ENCODE results near the gene EEA1.
A peak's percentile ranks its signal among the peaks of the same experiment; 100 is the strongest.

DNA sequence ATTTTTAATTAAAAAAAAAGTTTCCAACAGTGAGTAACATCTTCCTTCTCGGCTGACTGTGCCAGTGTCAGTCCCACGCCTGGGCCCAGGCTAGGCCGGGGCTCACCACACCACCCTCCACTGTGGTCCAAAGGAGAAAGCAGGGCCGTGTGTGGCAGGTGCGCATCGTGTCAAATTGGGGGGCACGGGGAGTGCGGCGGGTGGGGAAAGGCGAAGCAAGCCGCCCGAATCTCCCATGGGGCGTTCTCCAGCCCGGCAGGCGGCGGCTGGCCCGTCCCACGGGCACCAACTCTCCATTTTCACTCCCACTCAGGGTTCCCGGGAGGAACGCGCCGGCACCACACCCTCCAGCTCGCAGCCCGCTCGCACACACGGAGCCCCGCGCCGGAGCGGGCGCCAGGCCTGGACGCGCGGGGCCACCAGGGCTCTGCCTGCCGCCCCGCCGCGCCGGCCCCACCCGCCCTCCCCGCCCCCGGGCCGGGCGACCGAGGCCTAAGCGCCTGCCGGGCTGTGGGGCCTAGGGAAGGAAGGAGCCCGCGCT is 604 bp downstream of the EEA1 start:
- TF ChIP-seq, protein P1, sequence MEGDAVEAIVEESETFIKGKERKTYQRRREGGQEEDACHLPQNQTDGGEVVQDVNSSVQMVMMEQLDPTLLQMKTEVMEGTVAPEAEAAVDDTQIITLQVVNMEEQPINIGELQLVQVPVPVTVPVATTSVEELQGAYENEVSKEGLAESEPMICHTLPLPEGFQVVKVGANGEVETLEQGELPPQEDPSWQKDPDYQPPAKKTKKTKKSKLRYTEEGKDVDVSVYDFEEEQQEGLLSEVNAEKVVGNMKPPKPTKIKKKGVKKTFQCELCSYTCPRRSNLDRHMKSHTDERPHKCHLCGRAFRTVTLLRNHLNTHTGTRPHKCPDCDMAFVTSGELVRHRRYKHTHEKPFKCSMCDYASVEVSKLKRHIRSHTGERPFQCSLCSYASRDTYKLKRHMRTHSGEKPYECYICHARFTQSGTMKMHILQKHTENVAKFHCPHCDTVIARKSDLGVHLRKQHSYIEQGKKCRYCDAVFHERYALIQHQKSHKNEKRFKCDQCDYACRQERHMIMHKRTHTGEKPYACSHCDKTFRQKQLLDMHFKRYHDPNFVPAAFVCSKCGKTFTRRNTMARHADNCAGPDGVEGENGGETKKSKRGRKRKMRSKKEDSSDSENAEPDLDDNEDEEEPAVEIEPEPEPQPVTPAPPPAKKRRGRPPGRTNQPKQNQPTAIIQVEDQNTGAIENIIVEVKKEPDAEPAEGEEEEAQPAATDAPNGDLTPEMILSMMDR (tag by site-specific recombination; IDR thresholded peaks at IDR 0.05) = peak; percentile 9; the same call in 1 of the 2 replicates
- TF ChIP-seq ZNF202 (tag by site-specific recombination; IDR thresholded peaks at IDR 0.05; ENCODE audit: borderline replicate concordance) (no peak), ZFP37 (tag by site-specific recombination; IDR thresholded peaks at IDR 0.05) (no peak), ZBTB20 (tag by site-specific recombination; IDR thresholded peaks at IDR 0.05) (peak; percentile 66; the same call in 1 of the 2 replicates), ZNF571 (tag by site-specific recombination; IDR thresholded peaks at IDR 0.05) (no peak), ZBTB8A (tag by site-specific recombination; IDR thresholded peaks at IDR 0.05) (peak; percentile 95), YY1 (tag by site-specific recombination; IDR thresholded peaks at IDR 0.05) (no peak), ZNF23 (tag by site-specific recombination; IDR thresholded peaks at IDR 0.05; ENCODE audit: borderline replicate concordance) (no peak)

Data from HEK293 (cell line).